Neural cell (in vitro differentiated cells): ENCODE measurements around the gene ELOVL2. TPM values are rescaled to one million over a fixed set of nuclear protein-coding genes. Genes with fewer than 3 reads are reported as not detected.
"Not testable (repeated sequence)": the region's sequence is repeated elsewhere in the genome, so short reads cannot be mapped to it uniquely, and the experiment has no call there.

Experiments used
- H2AFZ ChIP-seq: fragments of 200-600, 300-800 bp; sonication (generic), shearing (Covaris generic); 2 replicates; pipeline ENCODE4 v1.6.0; 2014; ENCODE audit warnings: low read depth, mild to moderate bottlenecking, antibody characterized with exemption, low read length, moderate library complexity
- H3F3A ChIP-seq: fragments of 200-600 bp; shearing (Covaris generic); 2 replicates; pipeline ENCODE4 v1.6.1; 2016; ENCODE audit warnings: mild to moderate bottlenecking, moderate library complexity, mixed read lengths, antibody characterized with exemption, low read length; ENCODE audit not compliant: insufficient read depth, poor library complexity, severe bottlenecking
- H3K27ac ChIP-seq: fragments of 200-600, 300-800 bp; sonication (generic), shearing (Covaris generic); 2 replicates; pipeline ENCODE4 v1.5.1; 2014; ENCODE audit warnings: mild to moderate bottlenecking, low read length, moderate library complexity
- H3K27me3 ChIP-seq: fragments of 300-800, 200-600 bp; sonication (generic), shearing (Covaris generic); 2 replicates; pipeline ENCODE4 v1.6.0; 2014; ENCODE audit warnings: mild to moderate bottlenecking, low read depth, low read length, moderate library complexity; ENCODE audit not compliant: insufficient read depth
- H3K36me3 ChIP-seq: fragments of 300-800, 200-600 bp; sonication (generic), shearing (Covaris generic); 2 replicates; pipeline ENCODE4 v1.5.1; 2014; ENCODE audit warnings: mild to moderate bottlenecking, antibody characterized with exemption, low read length, moderate library complexity; ENCODE audit not compliant: insufficient read depth
- H3K4me2 ChIP-seq: fragments of 300-800, 200-600 bp; sonication (generic), shearing (Covaris generic); 2 replicates; pipeline ENCODE4 v1.6.0; 2014; ENCODE audit warnings: mild to moderate bottlenecking, low read length
- H3K4me3 ChIP-seq: fragments of 300-800, 200-600 bp; sonication (generic), shearing (Covaris generic); 2 replicates; pipeline ENCODE4 v1.5.1; 2014; ENCODE audit warnings: mild to moderate bottlenecking, low read length, moderate library complexity
- H3K79me2 ChIP-seq: fragments of 200-600 bp; shearing (Covaris generic); replicated peaks from 2 replicates; pipeline ENCODE4 v1.6.0; 2014; ENCODE audit warnings: mild to moderate bottlenecking, low read length, moderate library complexity; ENCODE audit not compliant: insufficient read depth
- H3K9ac ChIP-seq: fragments of 300-800, 200-600 bp; sonication (generic), shearing (Covaris generic); 2 replicates; pipeline ENCODE4 v1.6.1; 2016; ENCODE audit warnings: mild to moderate bottlenecking, low read length, mixed read lengths
- H3K9me2 ChIP-seq: fragments of 200-600 bp; shearing (Covaris generic); 2 replicates; pipeline ENCODE4 v1.6.1; 2016; ENCODE audit warnings: mild to moderate bottlenecking, low read length, mixed read lengths; ENCODE audit not compliant: insufficient read depth
- H3K9me3 ChIP-seq: fragments of 200-600, 300-800 bp; sonication (generic), shearing (Covaris generic); 2 replicates; pipeline ENCODE4 v1.6.1; 2016; ENCODE audit warnings: mild to moderate bottlenecking, mixed run types, low read length, moderate library complexity, mixed read lengths
- H4K20me1 ChIP-seq: fragments of 200-600 bp; shearing (Covaris generic); 2 replicates; pipeline ENCODE4 v1.6.1; 2016; ENCODE audit warnings: mild to moderate bottlenecking, mixed run types; ENCODE audit not compliant: insufficient read depth
- CTCF ChIP-seq: fragments of 450-650 bp; IDR thresholded peaks from 2 replicates; pipeline ENCODE4 v1.5.1; 2014; ENCODE audit warnings: antibody characterized with exemption, mild to moderate bottlenecking, moderate library complexity; ENCODE audit not compliant: poor library complexity, severe bottlenecking
- EP300 ChIP-seq: fragments of 450-650 bp; conservative IDR thresholded peaks from 2 replicates; pipeline ENCODE4 v1.6.1; 2014; ENCODE audit warnings: antibody characterized with exemption, mild to moderate bottlenecking, moderate library complexity; ENCODE audit not compliant: poor library complexity, severe bottlenecking
- EZH2 ChIP-seq: fragments of 200-600, 300-800 bp; shearing (Covaris generic), sonication (generic); IDR thresholded peaks from 2 replicates; pipeline ENCODE4 v1.6.1; 2014; ENCODE audit warnings: antibody characterized with exemption, low read length, borderline replicate concordance, mild to moderate bottlenecking; ENCODE audit not compliant: insufficient read depth, poor library complexity, severe bottlenecking
- MXI1 ChIP-seq: fragments of 450-650 bp; conservative IDR thresholded peaks from 2 replicates; pipeline ENCODE4 v1.6.1; 2014; ENCODE audit warnings: antibody characterized with exemption, mild to moderate bottlenecking; ENCODE audit not compliant: poor library complexity, severe bottlenecking
- POLR2AphosphoS5 ChIP-seq: IDR thresholded peaks from 2 replicates; pipeline ENCODE4 v1.6.1; 2012
- RAD21 ChIP-seq: fragments of 450-650 bp; conservative IDR thresholded peaks from 2 replicates; pipeline ENCODE4 v1.6.1; 2014; ENCODE audit warnings: antibody characterized with exemption, mild to moderate bottlenecking, moderate library complexity
- REST ChIP-seq: IDR thresholded peaks from 2 replicates; pipeline ENCODE4 v1.6.1; 2012; ENCODE audit warnings: borderline replicate concordance
- SMC3 ChIP-seq: fragments of 450-650 bp; conservative IDR thresholded peaks from 2 replicates; pipeline ENCODE4 v1.6.1; 2014; ENCODE audit warnings: antibody characterized with exemption, mild to moderate bottlenecking, moderate library complexity; ENCODE audit not compliant: poor library complexity
- TAF1 ChIP-seq: IDR thresholded peaks from 2 replicates; pipeline ENCODE4 v1.6.1; 2012; ENCODE audit warnings: low read depth
- polyA plus RNA-seq: library from polyadenylated mRNA; depleted of rRNA; stranded (reverse); fragments of >200 nt; gene quantifications from 2 replicates; pipeline ENCODE4 v1.2.3, GENCODE V29; 2014

Gene ELOVL2
- polyA plus RNA-seq, 1 donor from 2014 or later, result 5.4 TPM

- Histone ChIP-seq H3K4me3 (no peak overlapping the region), H3K36me3 (no peaks in the 10 kb centered on the region), H3K9ac (no peak overlapping the region), H3K79me2 (peaks cover 2% of the 10 kb centered on the region), H3K9me2 (no peaks in the 10 kb centered on the region), H4K20me1 (no peaks in the 10 kb centered on the region), H3K4me2 (no peak overlapping the region), H3K27me3 (no peaks in the 10 kb centered on the region), H3K27ac (no peak overlapping the region), H3K9me3 (no peaks in the 10 kb centered on the region), H3F3A (peaks cover 6% of the 10 kb centered on the region), H2AFZ (no peak overlapping the region)
- no peak for TF ChIP-seq SMC3
- TF ChIP-seq REST, result no peak
- no peak for TF ChIP-seq MXI1
- no peak for TF ChIP-seq CTCF
- TF ChIP-seq POLR2AphosphoS5, result no peak
- no peak for TF ChIP-seq EZH2
- no peak for TF ChIP-seq RAD21
- TF ChIP-seq TAF1, result no peak
- TF ChIP-seq EP300, result no peak
Measured at GRCh38 chr6:11089695-11090094, 45.6 kb upstream of the ELOVL2 start.

GRCh38 chr6:11087141-11087812, 43.2 kb upstream of the ELOVL2 start:
- H2AFZ ChIP-seq, H3K36me3 ChIP-seq, H3K4me3 ChIP-seq, H3K27ac ChIP-seq, H3F3A ChIP-seq, H3K9ac ChIP-seq, H3K4me2 ChIP-seq, H3K9me2 ChIP-seq, H3K79me2 ChIP-seq, H3K9me3 ChIP-seq, H3K27me3 ChIP-seq, H4K20me1 ChIP-seq: not testable (repeated sequence)
